ENCODE results near the gene MTMR11.
"Not testable (repeated sequence)": the region's sequence is repeated elsewhere in the genome, so short reads cannot be mapped to it uniquely, and the experiment has no call there.

Gene MTMR11

DNA sequence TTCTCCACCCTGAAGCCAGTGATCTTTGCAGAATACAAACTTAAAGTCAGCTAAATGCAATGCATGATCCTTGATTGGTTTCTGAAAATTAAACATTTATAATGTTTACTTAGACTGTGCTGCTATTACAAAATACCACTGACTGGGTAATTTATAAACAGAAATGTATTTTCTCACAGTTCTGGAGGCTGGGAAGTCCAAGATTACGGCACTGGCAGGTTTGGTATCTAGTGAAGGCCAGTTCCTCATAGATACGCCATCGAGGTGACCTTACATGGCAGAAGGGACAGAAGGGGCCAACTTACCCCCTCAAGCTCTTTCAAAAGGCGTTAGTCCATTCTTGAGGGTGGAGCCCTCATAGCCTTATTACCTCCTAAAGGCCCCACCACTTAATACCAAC is 40.1 kb downstream of the MTMR11 start:
- no peak for DNase-seq (ENCODE audit: low read depth)

DNA sequence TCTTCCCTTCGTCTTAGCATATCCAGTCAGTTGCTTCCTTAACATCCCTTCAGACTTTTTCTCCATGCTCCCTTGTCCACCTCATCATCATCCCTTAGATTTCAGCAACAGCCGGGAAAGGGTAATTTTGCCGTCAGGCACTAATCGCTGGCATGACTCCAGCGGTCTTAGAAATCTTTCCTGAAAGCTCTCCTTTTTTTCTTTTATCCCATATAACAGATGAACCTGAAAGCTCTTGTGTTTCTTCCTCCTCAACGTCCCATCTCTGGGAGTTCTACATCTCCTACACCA is 47.7 kb downstream of the MTMR11 start:
- DNase-seq (ENCODE audit: low read depth), result no peak

DNA sequence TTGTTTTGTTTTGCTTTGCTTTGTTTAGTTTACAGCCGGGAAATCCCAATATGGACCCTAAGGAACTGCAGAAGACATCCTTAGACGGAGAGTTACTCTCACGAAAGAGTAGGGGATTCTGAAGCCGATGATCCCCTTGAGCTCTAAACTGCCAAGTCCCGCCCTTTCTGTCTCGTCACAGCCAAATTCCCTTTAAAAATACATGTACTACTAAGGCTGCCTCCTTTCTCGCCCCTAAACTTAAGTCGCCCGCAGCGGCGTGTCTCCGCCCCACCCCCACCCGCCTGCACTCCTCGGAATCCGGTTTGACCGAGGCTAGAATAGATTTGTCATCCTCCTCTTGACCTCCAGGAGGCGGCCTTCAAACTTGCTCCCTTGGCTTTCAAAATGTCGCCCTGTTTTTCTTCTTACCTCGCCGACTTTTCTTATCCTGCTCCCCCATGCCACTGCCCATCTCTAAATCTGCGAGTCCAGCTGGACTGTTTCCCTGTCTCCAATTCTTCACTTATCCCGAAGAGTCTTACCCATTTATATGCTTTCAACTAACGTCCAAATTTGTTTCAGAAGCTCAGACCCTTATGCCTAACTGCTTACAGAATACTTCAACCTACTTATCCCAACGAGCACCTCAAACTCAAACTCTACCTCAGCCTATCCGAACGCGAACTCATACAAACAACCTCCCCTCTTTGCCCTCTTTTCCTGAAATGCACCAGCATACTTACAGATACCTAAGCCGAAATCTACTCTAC is 48.3 kb downstream of the MTMR11 start:
- peak; percentile 53 for DNase-seq (ENCODE audit: low read depth)

DNA sequence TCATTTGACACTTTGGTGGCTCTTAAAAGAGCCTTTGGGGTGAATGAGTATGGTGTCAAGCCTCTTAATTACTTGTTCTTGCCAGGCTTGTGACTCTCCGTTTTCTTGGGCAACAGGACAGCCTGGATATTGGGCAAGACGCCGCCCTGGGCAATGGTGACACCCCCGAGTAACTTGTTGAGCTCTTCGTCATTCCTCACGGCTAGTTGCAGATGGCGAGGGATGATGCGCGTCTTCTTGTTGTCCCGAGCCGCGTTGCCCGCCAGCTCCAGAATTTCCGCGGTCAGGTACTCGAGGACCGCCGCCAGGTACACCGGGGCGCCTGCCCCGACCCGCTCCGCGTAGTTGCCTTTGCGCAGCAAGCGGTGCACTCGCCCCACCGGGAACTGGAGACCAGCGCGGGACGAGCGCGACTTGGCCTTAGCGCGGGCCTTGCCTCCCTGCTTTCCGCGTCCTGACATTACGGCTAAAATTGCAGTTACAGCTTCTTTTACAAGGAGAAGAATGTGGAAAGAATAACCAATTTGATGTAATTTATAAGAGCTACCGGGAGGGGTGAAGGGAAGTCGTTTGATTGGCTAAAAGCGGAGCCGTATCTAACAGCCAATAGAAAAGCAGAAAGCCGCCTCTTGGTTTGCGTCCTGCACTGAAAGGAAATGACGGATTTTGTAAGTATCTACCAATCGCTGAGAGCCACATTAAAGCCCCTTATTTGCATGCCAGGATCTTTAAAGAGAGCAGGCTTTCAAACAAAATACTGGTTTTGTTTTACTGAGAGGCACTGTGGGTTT is 49.0 kb downstream of the MTMR11 start:
- peak; percentile 49 for DNase-seq (ENCODE audit: low read depth)

DNA sequence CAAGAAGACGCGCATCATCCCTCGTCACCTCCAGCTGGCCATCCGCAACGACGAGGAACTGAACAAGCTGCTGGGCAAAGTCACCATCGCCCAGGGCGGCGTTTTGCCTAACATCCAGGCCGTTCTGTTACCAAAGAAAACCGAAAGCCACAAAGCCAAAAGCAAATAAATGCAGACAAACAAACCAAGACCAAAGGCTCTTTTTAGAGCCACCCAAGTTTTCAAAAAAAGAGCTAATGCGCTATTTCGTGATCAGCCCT is 49.6 kb downstream of the MTMR11 start:
- not testable (repeated sequence) for DNase-seq (ENCODE audit: low read depth)

DNA sequence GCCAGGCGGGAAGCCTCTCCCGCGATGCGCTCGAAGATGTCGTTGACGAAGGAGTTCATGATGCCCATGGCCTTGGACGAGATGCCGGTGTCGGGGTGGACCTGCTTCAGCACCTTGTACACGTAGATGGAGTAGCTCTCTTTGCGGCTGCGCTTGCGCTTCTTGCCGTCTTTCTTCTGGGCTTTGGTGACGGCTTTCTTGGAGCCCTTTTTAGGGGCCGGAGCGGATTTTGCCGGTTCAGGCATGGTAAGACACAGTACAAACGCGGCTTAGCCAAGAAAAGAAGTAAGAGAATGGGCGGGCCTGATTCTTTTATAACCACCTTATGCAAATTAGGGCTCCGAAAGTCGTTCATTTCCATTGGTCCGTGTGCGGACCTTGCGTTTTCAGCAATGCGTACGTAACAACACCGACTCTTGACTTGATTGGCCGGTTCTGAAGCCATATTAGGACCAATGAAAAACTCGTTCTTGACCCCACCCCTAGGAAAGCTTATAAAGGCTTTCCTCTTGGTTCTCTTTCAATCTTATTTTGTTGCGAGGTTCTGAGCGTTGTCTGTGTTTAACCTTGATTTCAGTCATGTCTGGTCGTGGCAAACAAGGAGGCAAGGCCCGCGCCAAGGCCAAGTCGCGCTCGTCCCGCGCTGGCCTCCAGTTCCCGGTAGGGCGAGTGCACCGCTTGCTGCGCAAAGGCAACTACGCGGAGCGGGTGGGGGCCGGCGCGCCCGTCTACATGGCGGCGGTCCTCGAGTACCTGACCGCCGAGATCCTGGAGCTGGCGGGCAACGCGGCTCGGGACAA is 50.1 kb downstream of the MTMR11 start:
- peak; percentile 57 for DNase-seq (ENCODE audit: low read depth)

DNA sequence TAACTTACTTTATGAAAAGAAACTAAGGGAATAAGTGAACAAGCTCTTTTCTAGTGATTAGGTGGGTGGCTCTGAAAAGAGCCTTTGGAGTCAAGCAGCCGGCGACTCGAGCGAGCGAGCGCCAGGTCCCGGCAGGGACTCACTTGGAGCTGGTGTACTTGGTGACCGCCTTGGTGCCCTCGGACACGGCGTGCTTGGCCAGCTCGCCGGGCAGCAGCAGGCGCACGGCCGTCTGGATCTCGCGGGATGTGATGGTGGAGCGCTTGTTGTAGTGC is 50.6 kb downstream of the MTMR11 start:
- not testable (repeated sequence) for DNase-seq (ENCODE audit: low read depth)

DNA sequence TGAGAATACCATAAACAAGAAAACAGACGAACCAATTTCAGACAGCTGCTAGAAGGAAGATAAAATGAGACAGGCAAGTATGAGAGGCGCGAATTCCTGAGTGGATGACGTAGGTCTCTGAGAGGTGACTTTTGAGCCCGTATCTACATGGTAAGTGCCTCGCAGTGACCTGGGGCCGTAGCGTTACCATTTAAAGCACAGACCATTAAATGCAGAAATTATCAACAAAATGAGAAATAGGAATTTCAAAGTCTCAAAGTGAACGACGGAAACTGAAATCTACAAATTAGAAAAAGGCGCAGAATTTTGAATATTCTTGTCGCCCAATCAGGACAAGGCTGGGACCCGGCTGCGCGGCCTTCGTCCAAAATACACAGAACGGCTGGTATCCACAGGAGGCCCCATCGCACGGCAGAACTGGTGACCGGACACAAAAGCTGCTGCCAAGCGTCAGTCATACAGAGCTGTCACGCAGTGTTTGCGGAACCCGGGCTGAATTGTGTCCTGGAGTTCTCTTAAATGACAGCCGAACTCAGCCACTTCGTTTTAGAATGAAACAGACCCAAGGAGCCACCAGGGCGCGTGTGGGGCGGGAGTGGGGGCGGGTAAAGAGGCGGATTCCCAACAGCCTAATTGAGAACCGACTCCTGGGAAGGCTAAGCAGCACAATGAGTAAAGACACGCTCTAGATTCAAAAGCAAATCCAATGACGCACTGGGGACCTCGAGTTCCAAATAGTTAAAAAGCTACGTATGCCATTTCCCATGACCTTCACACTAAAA is 51.1 kb downstream of the MTMR11 start:
- DNase-seq (ENCODE audit: low read depth), result peak; percentile 22

DNA sequence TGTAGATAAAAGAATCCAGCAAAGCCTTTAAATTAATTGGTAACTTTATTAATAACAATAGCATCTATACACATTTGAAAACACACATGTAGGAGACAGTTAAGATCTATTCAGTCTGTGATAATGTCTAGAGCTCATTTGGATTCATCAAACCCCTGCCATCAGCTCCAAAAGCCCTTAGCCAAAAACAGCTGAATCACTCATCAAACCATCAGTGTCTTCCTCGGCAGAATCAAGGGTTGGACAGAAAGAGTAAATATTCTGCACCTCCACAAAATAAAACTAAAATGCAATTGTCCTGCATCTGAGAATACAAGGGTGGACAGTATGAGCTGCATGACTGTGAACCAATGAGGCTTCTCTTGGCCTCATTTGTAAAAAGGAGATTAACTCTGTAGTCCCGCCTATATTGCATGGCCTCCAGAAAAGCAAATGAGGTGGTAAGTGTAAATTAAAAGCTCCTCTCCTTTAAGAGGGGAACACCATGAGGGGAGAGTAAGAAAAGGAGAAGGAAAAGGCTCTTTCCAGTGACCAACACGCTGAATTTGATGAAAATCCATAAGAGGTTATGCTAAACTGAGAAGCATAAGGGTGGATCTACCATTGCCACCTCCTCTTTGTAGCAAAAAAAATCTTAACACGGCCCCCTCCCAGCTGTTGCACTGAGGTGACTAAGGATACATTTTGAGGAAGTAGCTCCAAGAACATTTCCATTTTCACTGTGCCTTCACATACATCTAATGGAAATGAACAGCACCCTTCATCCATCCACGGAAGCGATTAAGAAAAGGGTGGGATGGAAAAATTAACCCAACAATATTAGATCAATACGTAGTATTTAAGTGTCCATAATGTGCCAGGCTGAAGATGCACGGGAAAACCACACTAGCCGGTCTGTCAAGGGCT is 52.0 kb downstream of the MTMR11 start:
- no peak for DNase-seq (ENCODE audit: low read depth)

DNA sequence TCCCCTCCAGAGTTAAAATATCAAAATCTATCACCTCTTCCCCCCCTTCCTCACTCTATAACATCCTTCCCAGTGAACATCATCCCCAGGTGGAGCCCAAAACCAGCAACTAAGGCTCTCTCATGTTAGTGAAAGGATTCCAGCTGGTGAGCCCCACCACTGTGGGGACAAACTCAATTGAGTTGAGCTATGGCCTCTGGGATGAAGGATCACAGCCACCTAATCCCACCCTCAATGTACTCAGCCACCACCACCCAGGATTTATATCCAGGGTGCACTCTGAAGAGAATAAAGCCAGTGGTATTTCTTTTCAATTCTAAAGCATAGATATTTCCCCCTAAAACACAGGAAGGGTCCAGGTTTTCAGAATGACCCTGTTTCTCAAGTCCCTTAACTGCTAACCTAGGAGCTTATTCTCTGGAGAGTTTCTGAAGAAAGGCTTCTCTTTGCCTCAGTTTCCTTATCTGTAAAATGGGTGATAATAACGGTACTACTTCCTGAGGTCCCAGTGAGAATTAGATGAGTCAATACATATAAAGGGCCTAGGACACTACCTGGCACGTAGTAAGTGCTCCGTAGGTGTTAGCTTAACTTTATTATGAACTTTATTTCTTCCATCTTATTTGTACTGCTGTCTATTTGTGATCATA is 53.0 kb downstream of the MTMR11 start:
- DNase-seq (ENCODE audit: low read depth), result no peak

DNA sequence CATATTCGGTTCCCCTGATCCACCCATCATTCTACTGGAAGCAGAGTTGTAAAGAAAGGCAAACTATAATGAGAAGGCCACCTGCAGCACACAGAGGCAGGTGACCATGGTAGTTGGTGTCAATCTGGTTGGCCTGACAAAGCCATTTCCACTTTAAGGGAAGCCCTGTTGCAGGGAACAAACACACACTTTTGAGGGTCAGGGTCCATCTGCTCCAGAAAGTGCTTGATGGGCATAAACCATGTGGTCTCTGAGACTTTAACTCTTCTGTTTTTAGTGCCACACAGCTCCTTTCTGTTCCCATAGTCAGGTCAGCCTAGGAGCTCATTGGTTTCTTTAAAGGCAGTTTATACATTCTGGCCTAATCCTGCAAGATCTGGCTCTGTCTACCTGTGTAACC is 54.8 kb downstream of the MTMR11 start:
- no peak for DNase-seq (ENCODE audit: low read depth)

DNA sequence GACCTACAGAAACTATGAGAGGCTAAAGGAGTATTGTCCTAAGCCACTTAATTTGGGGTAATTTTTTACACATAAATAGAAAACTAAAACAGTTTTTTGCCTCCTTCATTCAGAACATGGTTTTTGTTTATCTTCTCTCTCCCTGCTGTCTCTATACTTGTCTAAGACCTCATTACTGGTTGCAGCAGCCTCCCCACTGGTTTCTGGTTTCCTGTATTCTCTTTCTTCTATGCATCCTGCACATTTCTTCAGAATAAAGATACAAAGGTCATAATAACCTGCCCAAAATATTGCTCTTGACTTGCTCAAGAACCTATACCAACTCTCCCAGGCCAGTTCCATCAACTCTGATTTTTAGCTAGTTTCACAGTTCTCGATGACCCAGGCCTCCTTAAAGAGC is 57.1 kb downstream of the MTMR11 start:
- no peak for DNase-seq (ENCODE audit: low read depth)

Measured in stimulated activated CD8-positive, alpha-beta memory T cell treated with anti-CD3 and anti-CD28 coated beads, Interleukin-15, amount 100 ng/mL, for 24 hours (primary cell).